Endodermal cell (in vitro differentiated cells): Measurements from ENCODE around the gene CLK3. TPM values are rescaled to one million over a fixed set of nuclear protein-coding genes. Genes with fewer than 3 reads are reported as not detected.

Source experiments
- DNase-seq: peaks from one replicate; pipeline ENCODE4 v3.0.0-alpha.2; 2017
- H3K27ac ChIP-seq: 2 replicates; pipeline ENCODE4 v1.5.1; 2013; ENCODE audit warnings: mild to moderate bottlenecking, low read depth, low read length, moderate library complexity
- H3K27me3 ChIP-seq: 2 replicates; pipeline ENCODE4 v1.6.1; 2013; ENCODE audit warnings: mild to moderate bottlenecking, low read length, moderate library complexity; ENCODE audit not compliant: insufficient read depth, control insufficient read depth, poor library complexity, severe bottlenecking
- H3K36me3 ChIP-seq: 2 replicates; pipeline ENCODE4 v1.7.0; 2013; ENCODE audit warnings: mild to moderate bottlenecking, low read length, moderate library complexity; ENCODE audit not compliant: control insufficient read depth, insufficient read depth
- H3K4me1 ChIP-seq: one replicate; pipeline ENCODE4 v1.7.0; 2013; ENCODE audit warnings: low read length; ENCODE audit not compliant: control insufficient read depth, insufficient read depth
- H3K4me3 ChIP-seq: 2 replicates; pipeline ENCODE4 v1.5.1; 2013; ENCODE audit warnings: mild to moderate bottlenecking, low read length, moderate library complexity
- H3K9ac ChIP-seq: 2 replicates; pipeline ENCODE4 v1.6.1; 2013; ENCODE audit warnings: mild to moderate bottlenecking, low read length, moderate library complexity; ENCODE audit not compliant: poor library complexity, severe bottlenecking; ENCODE audit errors: extremely low read depth
- H3K9me3 ChIP-seq: 2 replicates; pipeline ENCODE4 v1.6.1; 2013; ENCODE audit warnings: mild to moderate bottlenecking, low read length, moderate library complexity; ENCODE audit not compliant: control insufficient read depth
- H3K27ac Mint-ChIP-seq: 2 replicates; pipeline ENCODE4 v1.8.0; 2020; ENCODE audit warnings: mixed read lengths
- H3K27me3 Mint-ChIP-seq: 2 replicates; pipeline ENCODE4 v1.8.0; 2021; ENCODE audit warnings: mild to moderate bottlenecking, mixed read lengths; ENCODE audit not compliant: insufficient read depth
- H3K36me3 Mint-ChIP-seq: 2 replicates; pipeline ENCODE4 v1.8.0; 2020; ENCODE audit warnings: low read depth, mixed read lengths
- H3K4me1 Mint-ChIP-seq: 2 replicates; pipeline ENCODE4 v1.8.0; 2020; ENCODE audit warnings: mixed read lengths
- H3K4me3 Mint-ChIP-seq: 2 replicates; pipeline ENCODE4 v1.8.0; 2020; ENCODE audit warnings: mild to moderate bottlenecking, moderate library complexity, mixed read lengths
- H3K9me3 Mint-ChIP-seq: 2 replicates; pipeline ENCODE4 v1.8.0; 2020; ENCODE audit warnings: mild to moderate bottlenecking, mixed read lengths
- CTCF ChIP-seq: fragments of 200-600 bp; sonication (generic); conservative IDR thresholded peaks from 2 replicates; pipeline ENCODE4 v1.5.0; 2021; ENCODE audit warnings: antibody characterized with exemption, mild to moderate bottlenecking
- WGBS, 2 experiments: methylation state at CpG; one replicate each; pipeline versions ENCODE4 v1.1.5 to v1.1.7; 2013; ENCODE audit warnings: missing lambda C conversion rate in 2 of 2, mixed read lengths in 1 of 2; ENCODE audit not compliant: insufficient coverage in 1 of 2, insufficient read length in 1 of 2; 5-methylcytosine and 5-hydroxymethylcytosine counted together
- total RNA-seq, 2 donors: library from RNA; stranded (reverse); fragmentation: NEBNext Ultra II Directional in 1 of 2; extraction: Animal tissue kit (Norgen Biotek cat#: 25700) in 1 of 2; gene quantifications; 2 replicates in 1 of 2; 3 replicates in 1 of 2; pipeline ENCODE4 v1.2.1, GENCODE V29; 2021

CLK3 gene
- total RNA-seq, 2 donors from 2014 or later = 53.4 to 67.3 TPM

DNA sequence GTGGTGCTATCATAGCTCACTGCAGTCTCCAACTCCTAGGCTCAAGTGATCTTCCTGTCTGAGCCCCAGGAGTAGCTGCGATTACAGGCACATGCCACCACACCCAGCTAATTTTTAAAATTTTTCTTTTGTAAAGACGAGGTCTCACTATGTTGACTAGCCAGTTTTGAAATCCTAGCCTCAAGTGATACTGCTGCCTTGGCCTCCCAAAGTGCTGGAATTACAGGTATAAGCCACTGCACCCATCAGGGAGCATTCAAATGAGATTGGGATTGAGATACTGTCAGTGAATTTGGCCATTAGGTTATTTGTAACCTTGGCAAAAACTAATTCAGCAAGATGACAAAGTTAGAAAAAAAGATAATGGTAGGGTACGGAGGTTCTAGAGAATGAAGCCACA, 58.5 kb downstream of the CLK3 start:
- H3K27ac Mint-ChIP-seq = no peak overlapping the region
- H3K9me3 ChIP-seq = no peaks in the 10 kb centered on the region
- H3K9ac ChIP-seq = no peak overlapping the region
- no peaks in the 10 kb centered on the region for H3K4me1 ChIP-seq
- H3K4me3 ChIP-seq = no peak overlapping the region
- 90 to 92% methylated on average over 3 of the region's 3 CpGs for WGBS, 2 experiments
- TF ChIP-seq CTCF = no peak
- no peaks in the 10 kb centered on the region for H3K4me1 Mint-ChIP-seq
- H3K27ac ChIP-seq = no peak overlapping the region
- no peak overlapping the region for H3K4me3 Mint-ChIP-seq
- no peaks in the 10 kb centered on the region for H3K27me3 Mint-ChIP-seq
- no peak for DNase-seq
- H3K9me3 Mint-ChIP-seq = no peaks in the 10 kb centered on the region
- no peaks in the 10 kb centered on the region for H3K27me3 ChIP-seq
- peaks cover 40% of the 10 kb centered on the region for H3K36me3 ChIP-seq
- peaks cover 36% of the 10 kb centered on the region for H3K36me3 Mint-ChIP-seq

- no peaks in the 10 kb centered on the region for H3K27me3 Mint-ChIP-seq
- H3K36me3 Mint-ChIP-seq = peaks cover 28% of the 10 kb centered on the region
- no peak for TF ChIP-seq CTCF
- H3K4me3 Mint-ChIP-seq = no peak overlapping the region
- no peak overlapping the region for H3K27ac Mint-ChIP-seq
- Histone ChIP-seq H3K27me3 (no peaks in the 10 kb centered on the region), H3K4me1 (no peaks in the 10 kb centered on the region), H3K9me3 (no peaks in the 10 kb centered on the region), H3K36me3 (peaks cover 27% of the 10 kb centered on the region), H3K4me3 (no peak overlapping the region), H3K27ac (no peak overlapping the region), H3K9ac (no peak overlapping the region)
- 97 to 100% methylated on average over 3 to 5 of the region's 7 CpGs for WGBS, 2 experiments
- DNase-seq = no peak
- H3K4me1 Mint-ChIP-seq = no peaks in the 10 kb centered on the region
- H3K9me3 Mint-ChIP-seq = no peaks in the 10 kb centered on the region
Measured at GRCh38 chr15:74676801-74677200, 61.2 kb downstream of the CLK3 start.

Other genes with a start within 250 kb of the CLK3 start
- gene CYP11A1, start 248.2 kb upstream of the CLK3 start, total RNA-seq = 1 to 10 TPM; 4.8 to 5.3 TPM
- gene SEMA7A, start 181.9 kb upstream of the CLK3 start, total RNA-seq = 1 to 10 TPM; 8.1 to 8.2 TPM
- 10 to 100 TPM; 38.5 to 52.6 TPM for gene UBL7, start 154.7 kb upstream of the CLK3 start, total RNA-seq
- gene ARID3B, start 74.6 kb upstream of the CLK3 start, total RNA-seq = 10 to 100 TPM; 98.1 to 99.4 TPM
- gene EDC3, start 80.2 kb downstream of the CLK3 start, total RNA-seq = 10 to 100 TPM; 44.5 to 48.3 TPM
- not detected for gene CYP1A1, start 109.7 kb downstream of the CLK3 start, total RNA-seq
- gene CYP1A2, start 133.0 kb downstream of the CLK3 start, total RNA-seq = not detected
- gene CSK, start 166.2 kb downstream of the CLK3 start, total RNA-seq = 10 to 100 TPM; 64.3 to 68.5 TPM
- gene LMAN1L, start 197.0 kb downstream of the CLK3 start, total RNA-seq = not detected
- not detected for gene CPLX3, start 210.8 kb downstream of the CLK3 start, total RNA-seq
- 10 to 100 TPM; 33.9 to 36.2 TPM for gene ULK3, start 227.3 kb downstream of the CLK3 start, total RNA-seq